Activated CD4-positive, alpha-beta T cell treated with anti-CD3 and anti-CD28 coated beads, Interleukin-2, amount 10 ng/mL, durations not matched to agents 24 days and 14 days (primary cell): ENCODE results near the gene SENP1. TPM values are rescaled to one million over a fixed set of nuclear protein-coding genes. Genes with fewer than 3 reads are reported as not detected.

Experiments
- DNase-seq: peaks from one replicate; pipeline ENCODE4 v3.0.0; 2022
- H3K27ac Mint-ChIP-seq: one replicate; pipeline ENCODE4 v1.8.0; 2022; ENCODE audit warnings: mild to moderate bottlenecking, mixed read lengths
- H3K27me3 Mint-ChIP-seq: one replicate; pipeline ENCODE4 v1.8.0; 2022; ENCODE audit warnings: mixed read lengths
- H3K36me3 Mint-ChIP-seq: one replicate; pipeline ENCODE4 v1.8.0; 2022; ENCODE audit warnings: low read depth, mild to moderate bottlenecking, mixed read lengths
- H3K4me1 Mint-ChIP-seq: one replicate; pipeline ENCODE4 v1.8.0; 2021; ENCODE audit warnings: mixed read lengths
- H3K4me3 Mint-ChIP-seq: one replicate; pipeline ENCODE4 v1.8.0; 2022; ENCODE audit warnings: mild to moderate bottlenecking, moderate library complexity, mixed read lengths
- H3K9me3 Mint-ChIP-seq: one replicate; pipeline ENCODE4 v1.8.0; 2021; ENCODE audit warnings: mixed read lengths
- intact Hi-C: fragments of 100-400 bp; cut with micrococcal nuclease; formaldehyde crosslinking; loops from one replicate; pipeline ENCODE4 v1.15.1; 2023
- total RNA-seq: library from RNA; stranded (reverse); gene quantifications from 2 replicates; pipeline ENCODE4 v1.2.3, GENCODE V29; 2022

Gene SENP1
- total RNA-seq, 1 donor from 2014 or later: 58.6 TPM

GRCh38 chr12:48069241-48069640, 36.6 kb downstream of the SENP1 start:
- H3K4me3 Mint-ChIP-seq: no peak overlapping the region
- H3K4me1 Mint-ChIP-seq: peaks cover 5% of the 10 kb centered on the region
- intact Hi-C loops: no loop called here
- no peaks in the 10 kb centered on the region for H3K27me3 Mint-ChIP-seq
- peaks cover 52% of the 10 kb centered on the region for H3K36me3 Mint-ChIP-seq
- peak overlapping the region; percentile 2 for H3K27ac Mint-ChIP-seq
- no peaks in the 10 kb centered on the region for H3K9me3 Mint-ChIP-seq
- DNase-seq: no peak

- intact Hi-C loops: no loop called here
- no peaks in the 10 kb centered on the region for H3K9me3 Mint-ChIP-seq
- no peak for DNase-seq
- peaks cover 56% of the 10 kb centered on the region for H3K36me3 Mint-ChIP-seq
- H3K27me3 Mint-ChIP-seq: no peaks in the 10 kb centered on the region
- H3K4me1 Mint-ChIP-seq: peaks cover 5% of the 10 kb centered on the region
- no peak overlapping the region for H3K4me3 Mint-ChIP-seq
- H3K27ac Mint-ChIP-seq: no peak overlapping the region
Observed at GRCh38 chr12:48068457-48068856, 37.4 kb downstream of the SENP1 start.

- Mint-ChIP-seq H3K27ac (peak overlapping the region; percentile 43), H3K27me3 (no peaks in the 10 kb centered on the region), H3K4me3 (no peak overlapping the region), H3K4me1 (peaks cover 5% of the 10 kb centered on the region), H3K36me3 (peaks cover 58% of the 10 kb centered on the region), H3K9me3 (no peaks in the 10 kb centered on the region)
- intact Hi-C loops: no loop called here
- no peak for DNase-seq
Observed at GRCh38 chr12:48067250-48067938, 38.5 kb downstream of the SENP1 start.

GRCh38 chr12:48065041-48065440, 40.8 kb downstream of the SENP1 start:
- intact Hi-C loops: no loop called here
- Mint-ChIP-seq H3K4me3 (no peak overlapping the region), H3K36me3 (peaks cover 68% of the 10 kb centered on the region), H3K27me3 (no peaks in the 10 kb centered on the region), H3K27ac (no peak overlapping the region), H3K9me3 (peaks cover under 1% of the 10 kb centered on the region), H3K4me1 (peaks cover 3% of the 10 kb centered on the region)
- DNase-seq: no peak

- H3K36me3 Mint-ChIP-seq: peaks cover 74% of the 10 kb centered on the region
- H3K27me3 Mint-ChIP-seq: no peaks in the 10 kb centered on the region
- no peak overlapping the region for H3K27ac Mint-ChIP-seq
- peaks cover 14% of the 10 kb centered on the region for H3K9me3 Mint-ChIP-seq
- H3K4me3 Mint-ChIP-seq: no peak overlapping the region
- DNase-seq: no peak
- intact Hi-C loops: no loop called here
- peaks cover 3% of the 10 kb centered on the region for H3K4me1 Mint-ChIP-seq
Observed at GRCh38 chr12:48063530-48063929, 42.3 kb downstream of the SENP1 start.

DNA sequence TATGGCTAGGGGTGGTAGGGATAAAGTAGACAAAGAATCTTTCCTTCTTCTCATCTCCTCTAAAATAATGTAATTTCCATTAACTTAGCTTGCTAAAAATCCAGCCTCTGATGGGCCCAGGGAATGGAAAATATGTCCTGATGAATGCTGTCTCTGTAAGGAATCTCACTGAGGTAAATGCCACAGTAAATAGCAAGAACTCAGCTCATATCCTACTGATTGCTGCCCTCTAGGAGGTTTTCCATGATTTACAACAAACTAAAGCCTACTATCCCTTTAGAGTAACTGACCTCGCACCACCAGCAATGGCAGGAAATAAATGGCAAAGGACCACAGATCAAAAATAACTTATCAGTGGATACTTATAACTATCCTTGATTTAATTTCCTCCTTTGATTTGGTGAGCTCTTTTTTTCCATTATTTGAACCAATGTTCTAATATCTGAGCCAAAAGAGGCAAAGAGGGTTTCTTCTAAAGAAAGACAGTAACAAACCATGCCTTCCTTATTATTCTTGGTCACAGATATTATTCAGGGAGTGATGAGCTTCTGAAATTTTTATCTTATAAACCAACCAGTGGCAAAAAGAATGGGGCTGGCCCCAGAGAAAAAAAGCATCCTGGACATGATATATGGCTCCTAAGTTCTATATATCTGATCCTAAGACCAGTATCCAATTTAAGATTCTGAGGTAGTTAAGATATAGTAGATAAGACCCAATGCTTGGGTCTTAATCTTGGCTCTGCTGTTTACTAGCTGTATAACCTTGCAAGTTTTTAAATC, 43.8 kb downstream of the SENP1 start:
- intact Hi-C loops: no loop called here
- Mint-ChIP-seq H3K36me3 (peaks cover 73% of the 10 kb centered on the region), H3K9me3 (peaks cover 17% of the 10 kb centered on the region)

DNA sequence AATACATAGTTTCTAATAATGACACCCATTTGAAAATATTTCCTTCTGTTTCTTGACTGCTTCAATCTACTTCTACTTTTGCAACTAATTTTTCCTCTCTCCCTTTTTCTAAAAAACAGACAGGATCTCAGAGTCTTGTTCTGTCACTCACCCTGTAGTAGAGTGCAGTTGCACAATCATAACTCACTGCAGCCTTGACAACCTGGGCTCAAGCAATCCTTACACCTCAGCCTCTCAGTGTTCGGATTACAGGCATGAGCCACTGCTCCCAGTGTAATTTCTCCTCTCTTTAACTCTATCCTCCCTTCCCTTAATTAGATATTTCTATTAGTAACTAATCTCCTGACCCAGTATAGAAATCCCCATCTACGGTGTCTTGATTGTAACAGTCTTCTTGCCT, 45.4 kb downstream of the SENP1 start:
- DNase-seq: no peak
- no peak overlapping the region for H3K4me3 Mint-ChIP-seq
- H3K9me3 Mint-ChIP-seq: peaks cover 17% of the 10 kb centered on the region
- H3K27me3 Mint-ChIP-seq: no peaks in the 10 kb centered on the region
- H3K4me1 Mint-ChIP-seq: no peaks in the 10 kb centered on the region
- H3K36me3 Mint-ChIP-seq: peaks cover 65% of the 10 kb centered on the region
- H3K27ac Mint-ChIP-seq: no peak overlapping the region
- intact Hi-C loops: no loop called here

More for the DNA sequence above, 43.8 kb downstream of the SENP1 start:
- Mint-ChIP-seq H3K27ac (no peak overlapping the region), H3K4me1 (peaks cover under 1% of the 10 kb centered on the region), H3K27me3 (no peaks in the 10 kb centered on the region), H3K4me3 (no peak overlapping the region)
- no peak for DNase-seq

DNA sequence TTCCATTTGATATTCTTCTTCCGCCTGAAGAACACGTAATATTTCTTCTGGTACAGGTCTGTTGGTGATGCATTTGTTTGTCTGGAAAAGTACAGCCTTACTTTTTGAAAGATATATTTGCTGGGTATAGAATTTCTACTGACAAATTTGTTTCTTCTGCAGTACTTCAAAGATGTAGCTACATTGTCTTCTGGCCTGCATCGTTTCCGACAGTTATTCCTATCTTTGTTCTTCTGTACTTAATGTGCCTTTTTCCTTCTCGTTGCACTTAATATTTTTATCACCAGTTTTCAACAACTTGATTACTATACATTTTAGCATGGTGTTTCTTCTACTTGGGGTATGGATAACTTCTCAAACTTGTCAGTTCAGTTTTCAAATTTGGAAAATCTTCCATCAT, 47.1 kb downstream of the SENP1 start:
- Mint-ChIP-seq H3K27ac (no peak overlapping the region), H3K4me1 (no peaks in the 10 kb centered on the region), H3K9me3 (peaks cover 17% of the 10 kb centered on the region), H3K27me3 (no peaks in the 10 kb centered on the region), H3K4me3 (no peak overlapping the region), H3K36me3 (peaks cover 58% of the 10 kb centered on the region)
- no peak for DNase-seq
- intact Hi-C loops: no loop called here

GRCh38 chr12:48054955-48055821, 50.7 kb downstream of the SENP1 start:
- DNase-seq: peak; percentile 72
- peaks cover 17% of the 10 kb centered on the region for H3K9me3 Mint-ChIP-seq
- H3K27me3 Mint-ChIP-seq: no peaks in the 10 kb centered on the region
- peaks cover 4% of the 10 kb centered on the region for H3K4me1 Mint-ChIP-seq
- no peak overlapping the region for H3K27ac Mint-ChIP-seq
- H3K4me3 Mint-ChIP-seq: no peak overlapping the region
- peaks cover 36% of the 10 kb centered on the region for H3K36me3 Mint-ChIP-seq
- intact Hi-C loops: no loop called here

- peaks cover 7% of the 10 kb centered on the region for H3K9me3 Mint-ChIP-seq
- no peak overlapping the region for H3K4me3 Mint-ChIP-seq
- no peak for DNase-seq
- no peak overlapping the region for H3K27ac Mint-ChIP-seq
- H3K36me3 Mint-ChIP-seq: peaks cover 27% of the 10 kb centered on the region
- H3K27me3 Mint-ChIP-seq: no peaks in the 10 kb centered on the region
- peaks cover 4% of the 10 kb centered on the region for H3K4me1 Mint-ChIP-seq
- intact Hi-C loops: no loop called here
Observed at GRCh38 chr12:48053883-48054282, 52.0 kb downstream of the SENP1 start.

GRCh38 chr12:48053122-48053521, 52.8 kb downstream of the SENP1 start:
- H3K9me3 Mint-ChIP-seq: no peaks in the 10 kb centered on the region
- intact Hi-C loops: no loop called here
- no peak overlapping the region for H3K27ac Mint-ChIP-seq
- no peak overlapping the region for H3K4me3 Mint-ChIP-seq
- H3K27me3 Mint-ChIP-seq: no peaks in the 10 kb centered on the region
- H3K4me1 Mint-ChIP-seq: peaks cover 4% of the 10 kb centered on the region
- DNase-seq: no peak
- peaks cover 24% of the 10 kb centered on the region for H3K36me3 Mint-ChIP-seq

DNA sequence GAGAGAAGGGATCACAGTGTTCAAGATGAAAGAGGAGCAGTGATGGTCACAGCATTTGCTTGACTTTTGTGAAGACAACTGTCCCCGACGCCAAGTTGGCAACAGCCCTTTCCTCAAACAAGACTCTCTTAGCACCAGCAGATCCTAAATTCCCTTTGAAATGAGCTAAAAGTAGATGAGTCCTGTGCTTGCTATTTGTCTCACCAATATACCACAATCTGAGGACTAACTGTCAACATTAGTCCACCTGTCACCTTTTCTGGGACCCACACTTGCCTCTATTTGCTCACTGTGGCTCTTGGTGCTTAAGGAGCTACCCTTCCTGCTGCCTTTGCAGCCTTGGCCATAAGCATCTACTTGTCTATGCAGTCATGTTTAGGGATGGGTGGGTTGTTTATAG, 54.2 kb downstream of the SENP1 start:
- Mint-ChIP-seq H3K9me3 (no peaks in the 10 kb centered on the region), H3K36me3 (peaks cover 31% of the 10 kb centered on the region), H3K4me3 (no peak overlapping the region), H3K4me1 (peaks cover 4% of the 10 kb centered on the region), H3K27ac (no peak overlapping the region), H3K27me3 (no peaks in the 10 kb centered on the region)
- intact Hi-C loops: no loop called here
- DNase-seq: no peak

GRCh38 chr12:48050174-48050573, 55.7 kb downstream of the SENP1 start:
- no peaks in the 10 kb centered on the region for H3K27me3 Mint-ChIP-seq

More at GRCh38 chr12:48050174-48050573, 55.7 kb downstream of the SENP1 start:
- DNase-seq: no peak
- Mint-ChIP-seq H3K36me3 (peaks cover 43% of the 10 kb centered on the region), H3K4me1 (peaks cover 4% of the 10 kb centered on the region), H3K9me3 (no peaks in the 10 kb centered on the region), H3K27ac (no peak overlapping the region), H3K4me3 (no peak overlapping the region)
- intact Hi-C loops: no loop called here
